Gastroesophageal sphincter (tissue), 4 donors: ENCODE data around the gene EPHA3. TPM values are rescaled to one million over a fixed set of nuclear protein-coding genes. Genes with fewer than 3 reads are reported as not detected.

Source experiments
- ATAC-seq: fragments of 150-250 bp; one replicate; pipeline ENCODE4 v1.9.1; 2016; ENCODE audit warnings: mild to moderate bottlenecking, moderate library complexity
- H3K27ac ChIP-seq, 4 donors: fragments of 200-600 bp; sonication (generic) in 3 of 4; 1 replicate in 3 of 4; 2 replicates in 1 of 4; pipeline ENCODE4 v1.5.1; 2016 to 2019
- H3K27me3 ChIP-seq: fragments of 200-600 bp; sonication (generic); one replicate; pipeline ENCODE4 v1.5.1; 2019
- H3K36me3 ChIP-seq, 2 donors: fragments of 200-600 bp; sonication (generic); one replicate each; pipeline ENCODE4 v1.5.1; 2019; ENCODE audit warnings: control low read depth in 1 of 2
- H3K4me1 ChIP-seq, 3 donors: fragments of 200-600 bp; sonication (generic); 1 replicate in 2 of 3; 2 replicates in 1 of 3; pipeline ENCODE4 v1.5.1; 2016 to 2019; ENCODE audit warnings: control low read depth in 2 of 3
- H3K4me3 ChIP-seq, 2 donors: fragments of 200-600 bp; sonication (generic); one replicate each; pipeline ENCODE4 v1.5.1; 2019; ENCODE audit warnings: mild to moderate bottlenecking in 1 of 2, moderate library complexity in 1 of 2
- H3K9me3 ChIP-seq, 3 donors: fragments of 200-600 bp; sonication (generic); one replicate each; pipeline ENCODE4 v1.5.1; 2017 to 2019; ENCODE audit warnings: control low read depth in 2 of 3
- EP300 ChIP-seq: sonication (generic); formaldehyde crosslinking; IDR thresholded peaks from one replicate; pipeline ENCODE4 v1.6.1; 2017; ENCODE audit warnings: antibody characterized with exemption, mild to moderate bottlenecking
- POLR2A ChIP-seq, 2 donors: fragments of 450-650 bp; IDR thresholded peaks; one replicate each; pipeline ENCODE4 v1.6.1; 2017; ENCODE audit warnings: antibody characterized with exemption in 2 of 2, mild to moderate bottlenecking in 2 of 2, moderate library complexity in 1 of 2
- POLR2AphosphoS5 ChIP-seq: sonication (generic); formaldehyde crosslinking; IDR thresholded peaks from one replicate; pipeline ENCODE4 v1.6.1; 2017; ENCODE audit warnings: antibody characterized with exemption
- WGBS, 2 donors: methylation state at CpG; one replicate each; pipeline ENCODE4 v1.1.5; 2018; ENCODE audit warnings: low coverage in 1 of 2; 5-methylcytosine and 5-hydroxymethylcytosine counted together
- total RNA-seq, 4 donors: library from RNA; depleted of rRNA; stranded (reverse); fragments of >200 nt; gene quantifications; one replicate each; pipeline ENCODE4 v1.1.0, GENCODE V29; 2016
- TF ChIP-seq, protein P1 (sequence below), 4 experiments: fragments of 200-600 bp in 2 of 4; fragments of 450-650 bp in 2 of 4; sonication (generic) in 1 of 4; IDR thresholded peaks; one replicate each; pipeline ENCODE4 v1.5.1; 2017 to 2019; ENCODE audit warnings: antibody characterized with exemption in 4 of 4, mild to moderate bottlenecking in 2 of 4, moderate library complexity in 2 of 4

EPHA3 gene
- total RNA-seq, 4 donors from 2014 or later = 9.3 to 20.4 (median 15.9) TPM

DNA sequence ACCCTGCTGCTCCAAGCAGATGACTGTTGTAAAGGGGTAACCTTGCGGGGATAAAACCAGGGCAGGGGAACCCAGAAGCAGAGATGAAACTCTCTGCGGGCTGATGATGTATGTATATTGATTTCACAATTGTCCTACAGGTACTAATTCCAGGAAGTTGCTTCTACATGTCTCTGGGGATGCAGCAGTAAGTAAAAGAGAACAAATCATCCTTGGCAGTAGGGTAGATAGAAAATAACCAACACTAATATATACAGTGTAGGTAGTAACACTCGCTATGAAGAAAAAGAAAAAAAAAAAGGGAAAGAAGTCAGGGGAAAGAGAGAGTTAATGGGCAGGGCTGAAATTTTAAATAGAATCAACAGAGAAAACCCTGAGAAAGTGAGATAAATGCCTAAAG, 50.2 kb downstream of the EPHA3 start:
- no peaks in the 10 kb centered on the region for H3K27me3 ChIP-seq
- TF ChIP-seq POLR2A (IDR thresholded peaks at IDR 0.05) (no peak), POLR2AphosphoS5 (no peak), EP300 (no peak)
- TF ChIP-seq, protein P1, sequence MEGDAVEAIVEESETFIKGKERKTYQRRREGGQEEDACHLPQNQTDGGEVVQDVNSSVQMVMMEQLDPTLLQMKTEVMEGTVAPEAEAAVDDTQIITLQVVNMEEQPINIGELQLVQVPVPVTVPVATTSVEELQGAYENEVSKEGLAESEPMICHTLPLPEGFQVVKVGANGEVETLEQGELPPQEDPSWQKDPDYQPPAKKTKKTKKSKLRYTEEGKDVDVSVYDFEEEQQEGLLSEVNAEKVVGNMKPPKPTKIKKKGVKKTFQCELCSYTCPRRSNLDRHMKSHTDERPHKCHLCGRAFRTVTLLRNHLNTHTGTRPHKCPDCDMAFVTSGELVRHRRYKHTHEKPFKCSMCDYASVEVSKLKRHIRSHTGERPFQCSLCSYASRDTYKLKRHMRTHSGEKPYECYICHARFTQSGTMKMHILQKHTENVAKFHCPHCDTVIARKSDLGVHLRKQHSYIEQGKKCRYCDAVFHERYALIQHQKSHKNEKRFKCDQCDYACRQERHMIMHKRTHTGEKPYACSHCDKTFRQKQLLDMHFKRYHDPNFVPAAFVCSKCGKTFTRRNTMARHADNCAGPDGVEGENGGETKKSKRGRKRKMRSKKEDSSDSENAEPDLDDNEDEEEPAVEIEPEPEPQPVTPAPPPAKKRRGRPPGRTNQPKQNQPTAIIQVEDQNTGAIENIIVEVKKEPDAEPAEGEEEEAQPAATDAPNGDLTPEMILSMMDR (IDR thresholded peaks at IDR 0.05) = no peak
- H3K4me3 ChIP-seq = no peak overlapping the region
- H3K27ac ChIP-seq = no peak overlapping the region
- H3K9me3 ChIP-seq = no peaks in the 10 kb centered on the region
- no peak for ATAC-seq
- H3K36me3 ChIP-seq = no peaks in the 10 kb centered on the region
- no peaks in the 10 kb centered on the region for H3K4me1 ChIP-seq
- WGBS, 2 donors = 77 to 100% methylated on average over 2 to 3 of the region's 3 CpGs

DNA sequence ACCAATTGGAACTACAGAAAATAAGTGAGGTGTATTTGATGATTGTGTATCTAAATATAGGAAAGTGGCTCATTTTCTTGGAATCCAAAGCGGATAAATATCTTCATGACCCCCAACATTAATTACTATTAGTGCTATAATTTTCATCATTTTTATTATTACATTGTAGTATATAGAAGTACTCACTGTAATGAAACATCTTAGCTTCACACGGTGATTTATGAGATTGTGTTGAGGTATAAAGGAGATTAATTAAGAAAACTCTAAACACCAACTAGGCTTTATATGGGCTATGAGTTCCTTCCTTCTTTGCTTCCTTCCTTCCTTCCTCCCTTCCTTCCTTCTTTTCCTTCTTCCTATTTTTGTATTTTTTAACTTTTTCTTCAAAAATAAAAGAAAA, 52.2 kb downstream of the EPHA3 start:
- no peak for TF ChIP-seq POLR2A (IDR thresholded peaks at IDR 0.05)
- no peak for TF ChIP-seq POLR2AphosphoS5
- TF ChIP-seq EP300 = no peak
- TF ChIP-seq, protein P1 (IDR thresholded peaks at IDR 0.05) = no peak
- 95 to 100% methylated on average over 1 to 2 of the region's 2 CpGs for whole genome bisulfite sequencing, 2 donors

DNA sequence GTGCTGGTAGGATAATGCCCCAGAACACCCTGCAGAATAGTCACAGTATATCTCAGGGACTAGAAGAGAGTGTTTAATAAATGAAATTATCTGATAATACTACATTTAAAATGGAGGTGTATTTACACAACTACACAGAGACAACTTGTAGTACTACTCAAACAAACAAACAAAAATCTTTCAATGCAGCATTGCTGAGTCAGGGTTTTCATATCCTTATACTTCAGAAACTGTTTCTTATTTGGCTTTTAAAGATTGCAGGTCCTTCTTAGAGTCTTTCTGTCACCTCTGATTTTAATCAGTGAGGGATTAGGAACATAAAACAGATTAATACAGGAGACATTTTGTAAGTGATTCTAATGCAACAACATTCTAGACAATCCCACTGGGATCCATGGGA, 57.4 kb downstream of the EPHA3 start:
- no peak overlapping the region for H3K4me3 ChIP-seq
- no peak for ATAC-seq
- H3K27ac ChIP-seq = no peak overlapping the region
- H3K27me3 ChIP-seq = no peaks in the 10 kb centered on the region
- H3K36me3 ChIP-seq = no peaks in the 10 kb centered on the region
- no peaks in the 10 kb centered on the region for H3K9me3 ChIP-seq
- peaks cover 0 to 10% (median 0%) of the 10 kb centered on the region in 3 donors for H3K4me1 ChIP-seq
- TF ChIP-seq, protein P1 (IDR thresholded peaks at IDR 0.05) = no peak
- no peak for TF ChIP-seq EP300
- TF ChIP-seq POLR2AphosphoS5 = no peak
- TF ChIP-seq POLR2A (IDR thresholded peaks at IDR 0.05) = no peak

More for the DNA sequence above, 52.2 kb downstream of the EPHA3 start:
- Histone ChIP-seq H3K27ac (no peak overlapping the region), H3K9me3 (no peaks in the 10 kb centered on the region), H3K4me1 (no peaks in the 10 kb centered on the region), H3K36me3 (no peaks in the 10 kb centered on the region), H3K4me3 (no peak overlapping the region), H3K27me3 (no peaks in the 10 kb centered on the region)
- no peak for ATAC-seq

DNA sequence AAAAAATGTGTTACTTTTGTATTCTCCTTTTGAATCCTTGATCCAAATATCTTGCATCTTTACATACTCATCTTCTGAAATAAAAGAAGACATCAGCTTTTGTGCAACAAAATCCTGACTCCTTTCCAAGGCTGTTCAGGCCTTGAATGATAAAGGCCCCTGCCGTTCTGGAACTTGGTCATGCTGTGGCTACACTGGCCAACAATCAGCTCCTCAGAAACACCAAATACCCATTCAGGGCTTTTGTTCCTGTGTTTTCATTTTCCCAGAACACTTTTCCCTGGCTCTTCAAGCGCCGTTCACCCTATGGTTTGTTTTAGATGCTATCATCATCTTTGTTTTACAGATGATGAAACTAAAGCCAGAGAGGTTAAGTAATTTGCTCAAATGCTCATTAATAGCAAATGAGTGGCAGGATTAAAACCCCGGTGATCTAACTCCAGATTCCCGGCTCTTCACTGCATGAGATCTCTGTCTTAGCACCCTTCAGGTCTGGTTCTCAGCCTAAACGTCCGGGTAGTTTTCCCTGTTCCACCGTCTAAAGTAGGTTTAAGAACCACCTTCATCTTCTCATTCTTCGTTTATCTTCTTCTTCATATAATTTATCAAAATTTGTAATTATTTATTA, 58.3 kb downstream of the EPHA3 start:
- Histone ChIP-seq H3K4me1 (peaks cover 0 to 10% (median 0%) of the 10 kb centered on the region in 3 donors), H3K4me3 (no peak overlapping the region), H3K9me3 (no peaks in the 10 kb centered on the region), H3K27ac (no peak overlapping the region), H3K36me3 (no peaks in the 10 kb centered on the region), H3K27me3 (no peaks in the 10 kb centered on the region)
- WGBS, 2 donors = 81 to 90% methylated on average over 7 to 9 of the region's 9 CpGs
- no peak for ATAC-seq
- TF ChIP-seq EP300 (no peak), POLR2A (IDR thresholded peaks at IDR 0.05) (no peak), POLR2AphosphoS5 (no peak)
- TF ChIP-seq, protein P1 (IDR thresholded peaks at IDR 0.05) = no peak
